ENCODE data around the gene RUNX1.

DNA sequence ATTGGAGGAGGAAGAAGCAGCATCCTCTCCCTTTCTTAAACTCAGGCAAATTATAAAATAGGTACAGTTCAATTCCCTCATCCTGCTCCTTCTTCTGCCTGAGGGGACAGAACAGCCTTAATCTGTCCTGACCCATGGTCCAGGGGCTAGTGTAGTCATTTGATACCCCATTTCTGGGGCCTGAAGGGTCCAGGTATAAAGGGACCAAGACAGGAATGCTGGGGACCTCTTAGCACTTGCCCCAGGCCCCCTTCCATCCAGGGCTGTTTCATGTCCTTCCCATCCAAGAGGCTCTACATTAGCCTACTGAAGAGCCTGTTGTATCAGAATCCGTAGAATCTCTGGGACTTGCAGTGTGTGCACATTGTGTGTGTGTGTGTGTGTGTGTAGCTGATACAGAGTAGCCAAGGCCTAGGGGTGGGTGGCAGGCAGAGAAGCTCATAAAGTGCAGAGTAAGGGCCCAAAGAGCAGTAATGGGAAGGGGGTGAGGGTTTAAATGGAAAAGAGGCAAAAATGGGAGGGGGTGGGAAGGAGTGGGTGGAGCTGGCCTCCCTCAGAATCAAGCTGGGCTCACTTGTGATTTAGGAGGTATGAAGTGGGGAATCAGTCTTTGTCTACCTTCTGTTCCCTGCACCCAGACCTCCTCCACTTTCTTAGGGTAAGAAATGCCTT, 32.4 kb downstream of the RUNX1 start:
- TF ChIP-seq, protein P1, sequence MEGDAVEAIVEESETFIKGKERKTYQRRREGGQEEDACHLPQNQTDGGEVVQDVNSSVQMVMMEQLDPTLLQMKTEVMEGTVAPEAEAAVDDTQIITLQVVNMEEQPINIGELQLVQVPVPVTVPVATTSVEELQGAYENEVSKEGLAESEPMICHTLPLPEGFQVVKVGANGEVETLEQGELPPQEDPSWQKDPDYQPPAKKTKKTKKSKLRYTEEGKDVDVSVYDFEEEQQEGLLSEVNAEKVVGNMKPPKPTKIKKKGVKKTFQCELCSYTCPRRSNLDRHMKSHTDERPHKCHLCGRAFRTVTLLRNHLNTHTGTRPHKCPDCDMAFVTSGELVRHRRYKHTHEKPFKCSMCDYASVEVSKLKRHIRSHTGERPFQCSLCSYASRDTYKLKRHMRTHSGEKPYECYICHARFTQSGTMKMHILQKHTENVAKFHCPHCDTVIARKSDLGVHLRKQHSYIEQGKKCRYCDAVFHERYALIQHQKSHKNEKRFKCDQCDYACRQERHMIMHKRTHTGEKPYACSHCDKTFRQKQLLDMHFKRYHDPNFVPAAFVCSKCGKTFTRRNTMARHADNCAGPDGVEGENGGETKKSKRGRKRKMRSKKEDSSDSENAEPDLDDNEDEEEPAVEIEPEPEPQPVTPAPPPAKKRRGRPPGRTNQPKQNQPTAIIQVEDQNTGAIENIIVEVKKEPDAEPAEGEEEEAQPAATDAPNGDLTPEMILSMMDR (IDR thresholded peaks at IDR 0.05): no peak
- no peak for TF ChIP-seq POLR2AphosphoS5 (IDR thresholded peaks at IDR 0.05)
